HL-60 (cell line): ENCODE results near the gene COL25A1.

Experiments
- CTCF ChIP-seq: IDR thresholded peaks from one replicate; pipeline ENCODE4 v1.5.1; 2011; ENCODE audit warnings: low read length, control low read depth, inconsistent platforms; ENCODE audit not compliant: insufficient read depth
- GABPA ChIP-seq: IDR thresholded peaks from 2 replicates; pipeline ENCODE4 v1.6.1; 2012; ENCODE audit warnings: low read depth
- POLR2AphosphoS5 ChIP-seq: IDR thresholded peaks from 2 replicates; pipeline ENCODE4 v1.6.1; 2012; ENCODE audit warnings: low read depth
- REST ChIP-seq: IDR thresholded peaks from 2 replicates; pipeline ENCODE4 v1.6.1; 2012; ENCODE audit warnings: low read depth; ENCODE audit not compliant: insufficient replicate concordance

GRCh38 chr4:109321232-109321631 is 18.8 kb upstream of the COL25A1 start:
- no peak for TF ChIP-seq GABPA
- no peak for TF ChIP-seq CTCF
- TF ChIP-seq POLR2AphosphoS5, result no peak
- no peak for TF ChIP-seq REST
